Fibroblast of the conjunctiva (primary cell): Measurements from ENCODE around the gene PRAME.
"Not testable (repeated sequence)": the region's sequence is repeated elsewhere in the genome, so short reads cannot be mapped to it uniquely, and the experiment has no call there.

ENCODE experiments used
- DNase-seq: peaks from one replicate; pipeline ENCODE4 v3.0.0-alpha.2; 2010; ENCODE audit warnings: low read depth

Gene PRAME

GRCh38 chr22:22520667-22521602, 38.1 kb downstream of the PRAME start:
- no peak for DNase-seq

GRCh38 chr22:22520020-22520656, 38.9 kb downstream of the PRAME start, which contains the start of gene ZNF280A:
Gene ZNF280A, minus strand, starts transcription at chr22:22520270. Its CDS starts 4,640 bp downstream, at chr22:22515630.
- DNase-seq: no peak

GRCh38 chr22:22519591-22519990, 39.5 kb downstream of the PRAME start:
- DNase-seq: no peak

DNA sequence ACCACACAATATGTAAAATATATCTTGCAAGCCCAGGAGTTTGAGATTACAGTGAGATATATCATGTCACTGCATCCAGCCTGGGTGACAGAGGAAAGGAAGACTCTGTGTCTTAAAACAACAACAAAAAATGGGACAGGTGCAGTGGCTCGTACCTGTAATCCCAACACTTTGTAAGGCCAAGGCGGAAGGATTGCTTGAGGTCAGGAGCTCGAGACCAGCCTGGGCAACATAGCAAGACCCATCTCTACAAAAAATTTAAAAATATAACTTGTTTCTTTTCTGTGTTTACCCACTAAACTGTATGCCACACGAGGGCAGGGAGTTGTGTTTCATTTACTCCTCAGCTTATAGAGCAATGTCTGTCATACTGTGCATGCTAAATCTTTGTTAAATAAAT, 42.1 kb downstream of the PRAME start:
- DNase-seq: no peak

- no peak for DNase-seq
These were observed 43.2 kb downstream of the PRAME start for GRCh38 chr22:22515890-22516289.

- not testable (repeated sequence) for DNase-seq
These were observed 44.6 kb downstream of the PRAME start for GRCh38 chr22:22514431-22514830.

DNA sequence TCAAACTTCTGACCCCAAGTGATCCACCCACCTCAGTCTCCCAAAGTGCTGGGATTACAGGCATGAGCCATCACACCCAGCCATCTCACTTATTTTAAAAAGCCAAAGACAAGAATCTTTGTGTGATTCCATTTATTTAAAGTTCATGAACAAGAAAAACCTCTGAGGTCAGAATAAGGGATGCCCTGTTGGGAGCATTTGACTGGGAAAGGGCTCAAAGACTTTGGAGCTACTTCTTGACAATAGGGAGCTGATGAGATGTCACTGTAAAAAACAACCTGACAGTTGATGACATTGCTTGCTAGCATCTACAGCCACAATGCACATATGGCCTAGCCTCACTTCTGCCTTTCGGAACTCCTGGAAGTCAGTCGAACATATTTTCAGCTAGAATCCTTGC, 45.4 kb downstream of the PRAME start:
- DNase-seq: no peak

DNA sequence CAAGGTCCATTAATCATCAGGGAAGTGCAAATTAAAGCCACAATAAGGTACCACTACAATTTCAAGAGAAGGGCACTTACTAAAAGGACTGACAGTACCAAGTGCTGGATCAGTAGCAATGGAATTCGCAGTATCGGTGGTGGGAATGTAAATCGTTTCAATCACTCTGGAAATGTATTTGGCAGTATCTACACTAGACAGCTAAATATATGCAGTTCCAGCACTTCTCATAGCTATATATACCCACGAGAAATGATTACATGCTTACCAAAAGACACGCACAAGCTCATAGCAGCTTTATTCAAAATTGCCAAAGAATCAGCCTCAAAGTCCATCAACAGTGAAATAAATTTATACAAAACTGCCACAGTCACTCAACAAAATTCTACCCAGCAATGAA, 46.1 kb downstream of the PRAME start:
- no peak for DNase-seq

DNA sequence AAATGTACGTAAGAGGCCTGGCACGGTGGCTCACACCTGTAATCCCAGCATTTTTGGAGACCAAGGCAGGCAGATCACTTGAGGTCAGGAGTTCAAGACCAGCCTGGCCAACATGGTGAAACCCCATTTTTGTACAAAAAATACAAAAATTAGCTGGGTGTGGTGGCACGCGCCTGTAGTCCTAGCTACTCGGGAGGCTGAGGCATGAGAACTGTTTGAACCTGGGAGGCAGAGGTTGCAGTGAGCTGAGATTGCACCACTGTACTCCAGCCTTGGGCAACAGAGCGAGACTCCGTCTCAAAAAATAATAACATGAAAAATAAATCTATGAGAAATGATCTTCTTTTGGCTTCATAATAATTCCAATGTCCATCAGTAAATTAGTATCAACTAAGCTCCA, 48.2 kb downstream of the PRAME start:
- not testable (repeated sequence) for DNase-seq

GRCh38 chr22:22509912-22510311, 49.2 kb downstream of the PRAME start:
- not testable (repeated sequence) for DNase-seq

DNA sequence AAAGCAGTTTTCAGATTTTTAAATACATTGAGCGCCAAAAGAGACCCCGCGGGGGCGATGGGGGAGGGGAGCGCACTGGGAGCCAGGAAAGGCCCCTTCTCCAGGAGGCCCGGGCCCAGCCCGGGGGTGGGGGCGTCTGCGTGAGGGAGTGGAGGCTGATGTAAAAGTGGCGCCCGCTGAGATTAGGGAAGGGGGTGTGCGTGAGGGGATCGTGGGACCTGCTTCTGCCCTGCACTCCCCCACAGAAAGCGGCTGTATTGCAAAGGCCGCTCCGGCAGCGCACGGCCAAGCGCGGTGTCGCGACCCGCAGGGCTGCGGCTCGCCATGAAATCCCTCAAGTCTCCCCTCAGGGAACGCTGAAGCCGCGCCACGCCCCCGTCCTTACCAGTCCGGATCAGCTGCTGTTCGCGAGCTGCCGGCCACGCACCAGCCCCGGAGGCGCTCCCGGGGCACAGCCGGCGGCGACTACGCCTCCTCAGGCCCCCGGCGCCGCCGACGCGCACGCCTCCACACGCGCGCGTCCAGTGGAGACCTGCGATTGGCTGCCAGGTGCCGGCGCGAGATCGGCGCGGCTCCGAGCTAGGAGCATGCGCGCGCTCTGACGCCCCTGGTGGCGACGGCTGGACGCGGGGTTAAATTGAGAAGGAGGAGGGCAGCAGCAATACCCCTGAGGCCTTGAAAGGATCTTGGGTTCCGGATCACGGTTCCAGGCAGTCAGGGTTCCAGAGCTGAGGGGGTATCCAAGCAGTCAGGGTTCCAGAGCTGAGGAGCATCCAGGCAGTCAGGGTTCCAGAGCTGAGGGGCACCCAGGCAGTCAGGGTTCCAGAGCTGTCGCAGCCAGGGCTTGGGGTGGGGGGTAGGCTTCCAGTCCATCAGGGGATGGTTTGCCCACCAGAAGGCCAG, 50.5 kb downstream of the PRAME start, which contains the start of gene ZNF280B:
TSS of gene ZNF280B (minus strand) at position 469 of the 903 bp plus-strand sequence. CDS start 19,344 bp downstream, outside the sequence.
- DNase-seq: peak; percentile 57

DNA sequence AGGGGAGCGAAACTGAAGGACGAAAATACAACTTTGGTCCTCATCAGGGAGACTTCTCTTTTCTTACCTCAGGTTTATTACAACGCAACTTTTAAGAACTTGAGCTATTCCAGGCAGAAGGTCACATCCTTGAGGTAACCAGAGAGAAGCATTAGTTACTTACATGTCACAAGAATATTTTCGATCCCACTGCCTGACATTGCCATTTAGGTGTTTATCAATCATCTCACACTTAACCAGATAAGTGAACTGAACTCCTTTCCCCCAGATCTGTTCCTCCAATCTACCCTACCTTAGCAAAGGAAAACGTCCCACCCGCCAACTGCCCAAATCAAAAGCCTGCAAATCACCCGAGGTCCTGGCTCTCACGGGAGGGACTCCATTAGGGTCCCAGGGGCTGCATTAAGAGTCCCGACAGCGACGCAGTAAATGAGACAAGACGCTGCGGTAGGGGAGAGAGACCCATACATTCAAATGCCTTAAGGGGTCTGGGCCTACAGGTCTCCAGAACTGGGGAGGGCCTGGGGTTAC, 51.3 kb downstream of the PRAME start:
- DNase-seq: no peak

- no peak for DNase-seq
These were observed 52.3 kb downstream of the PRAME start for GRCh38 chr22:22506736-22507135.

GRCh38 chr22:22498267-22498666, 60.8 kb downstream of the PRAME start:
- DNase-seq: no peak
